RPMI8226 (cell line): Measurements from ENCODE around the gene ICE2.

Experiments used
- DNase-seq: peaks from one replicate; pipeline ENCODE4 v3.0.0-alpha.2; 2015

ICE2 gene

DNA sequence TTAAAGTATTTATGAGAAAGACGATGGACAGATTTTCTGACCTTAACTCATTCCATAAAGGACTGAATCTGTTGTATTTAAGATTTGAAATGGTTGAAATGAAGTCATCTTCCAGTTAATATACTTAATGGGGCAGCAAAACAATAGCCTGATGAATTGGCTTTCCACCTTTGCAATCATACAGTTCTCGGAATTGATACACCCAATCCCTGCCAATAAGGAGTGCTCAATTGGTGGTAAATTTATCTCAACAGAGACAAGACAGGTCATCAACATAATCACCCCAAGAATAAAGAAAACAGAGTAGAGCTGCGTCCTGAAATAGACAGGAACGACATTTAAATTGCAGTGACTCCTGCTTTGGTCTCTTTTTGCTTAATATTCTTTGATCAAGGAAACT lies 92.3 kb downstream of the ICE2 start:
- DNase-seq, result no peak

DNA sequence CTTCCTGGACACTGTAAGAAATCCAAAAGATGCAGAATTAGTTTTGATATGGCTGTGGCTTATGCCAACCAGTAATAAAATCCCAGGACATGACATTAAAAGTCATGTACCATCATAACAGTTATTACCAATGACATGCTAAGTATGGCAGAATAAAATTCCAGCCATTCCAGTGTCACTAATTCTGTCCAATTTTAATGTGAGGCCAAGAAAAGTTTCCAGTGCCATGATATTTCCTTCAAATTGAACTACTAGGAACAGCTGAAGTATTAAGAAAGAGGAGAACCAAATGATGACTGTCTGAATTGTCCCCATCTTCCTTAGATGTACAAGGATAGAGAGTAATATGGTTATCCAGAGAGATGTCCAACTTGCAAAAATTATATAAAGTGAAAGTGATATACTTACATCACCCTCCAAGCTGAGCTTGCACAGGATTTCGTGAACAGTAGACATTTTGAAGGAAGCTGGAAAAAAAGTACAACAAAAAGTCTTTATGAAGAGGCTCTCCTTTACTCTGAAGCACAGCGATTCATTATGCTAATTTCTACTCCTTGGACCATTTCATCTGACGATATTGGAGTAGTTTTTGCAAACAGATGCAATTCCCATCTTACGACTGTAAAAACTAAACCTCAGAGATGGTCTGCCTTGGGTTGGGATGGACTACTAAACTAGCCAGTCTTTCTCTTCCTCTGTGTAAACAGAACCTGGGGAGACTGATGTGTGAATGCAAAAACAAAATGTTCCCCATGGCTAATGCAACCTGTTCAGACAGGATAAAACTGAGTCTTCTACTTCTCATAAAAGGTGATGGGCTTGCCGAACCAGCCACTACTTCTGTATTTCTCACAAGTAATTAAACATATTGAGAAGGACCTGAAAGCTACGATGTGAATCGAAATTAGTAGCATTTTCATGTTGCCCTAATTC lies 93.1 kb downstream of the ICE2 start:
- DNase-seq, result no peak

DNA sequence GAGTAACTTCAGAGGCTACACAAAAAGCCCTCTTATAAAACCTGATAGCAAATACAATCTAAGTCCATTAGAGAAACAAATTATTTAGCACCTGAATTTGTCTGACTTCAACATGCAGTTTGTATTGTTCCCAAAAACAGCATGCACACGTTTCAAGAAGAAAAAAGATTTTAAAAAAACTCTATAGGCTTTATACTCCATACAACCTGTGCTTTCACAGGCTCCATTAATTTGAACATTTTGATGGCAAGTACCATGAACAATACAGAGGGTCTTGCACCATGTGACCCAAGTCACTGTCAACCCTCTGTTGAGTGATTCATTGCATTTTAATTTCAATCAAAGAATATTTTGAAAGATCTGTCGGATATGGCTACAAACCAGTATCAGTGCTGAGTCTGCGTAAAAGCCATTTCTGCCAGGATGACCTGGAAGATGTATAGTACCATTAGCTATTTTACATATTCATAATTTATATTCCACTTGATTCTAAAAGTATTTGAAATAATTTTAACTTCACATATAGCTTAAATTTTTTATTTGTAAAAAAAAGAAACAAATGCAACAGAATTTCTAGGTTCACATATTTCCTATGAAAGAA lies 94.3 kb downstream of the ICE2 start:
- no peak for DNase-seq

DNA sequence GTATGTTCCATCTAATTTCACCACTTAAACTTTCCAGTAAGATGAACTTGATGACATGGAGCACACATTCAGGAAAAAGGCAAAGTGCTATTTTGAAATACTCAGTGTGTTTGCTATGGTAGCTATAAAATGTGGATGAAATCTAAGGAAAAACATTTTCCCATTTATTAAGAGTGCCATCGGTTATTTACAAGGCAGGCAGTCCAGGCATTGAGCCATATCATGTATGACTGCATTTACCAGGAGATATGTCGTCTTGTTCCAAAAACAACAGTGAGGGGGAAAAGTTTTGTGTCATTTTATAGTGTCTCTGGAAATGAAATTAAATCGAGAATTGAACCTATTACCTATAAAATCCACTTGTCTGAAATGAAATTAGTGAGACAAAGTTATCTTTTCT lies 94.9 kb downstream of the ICE2 start:
- DNase-seq, result no peak

DNA sequence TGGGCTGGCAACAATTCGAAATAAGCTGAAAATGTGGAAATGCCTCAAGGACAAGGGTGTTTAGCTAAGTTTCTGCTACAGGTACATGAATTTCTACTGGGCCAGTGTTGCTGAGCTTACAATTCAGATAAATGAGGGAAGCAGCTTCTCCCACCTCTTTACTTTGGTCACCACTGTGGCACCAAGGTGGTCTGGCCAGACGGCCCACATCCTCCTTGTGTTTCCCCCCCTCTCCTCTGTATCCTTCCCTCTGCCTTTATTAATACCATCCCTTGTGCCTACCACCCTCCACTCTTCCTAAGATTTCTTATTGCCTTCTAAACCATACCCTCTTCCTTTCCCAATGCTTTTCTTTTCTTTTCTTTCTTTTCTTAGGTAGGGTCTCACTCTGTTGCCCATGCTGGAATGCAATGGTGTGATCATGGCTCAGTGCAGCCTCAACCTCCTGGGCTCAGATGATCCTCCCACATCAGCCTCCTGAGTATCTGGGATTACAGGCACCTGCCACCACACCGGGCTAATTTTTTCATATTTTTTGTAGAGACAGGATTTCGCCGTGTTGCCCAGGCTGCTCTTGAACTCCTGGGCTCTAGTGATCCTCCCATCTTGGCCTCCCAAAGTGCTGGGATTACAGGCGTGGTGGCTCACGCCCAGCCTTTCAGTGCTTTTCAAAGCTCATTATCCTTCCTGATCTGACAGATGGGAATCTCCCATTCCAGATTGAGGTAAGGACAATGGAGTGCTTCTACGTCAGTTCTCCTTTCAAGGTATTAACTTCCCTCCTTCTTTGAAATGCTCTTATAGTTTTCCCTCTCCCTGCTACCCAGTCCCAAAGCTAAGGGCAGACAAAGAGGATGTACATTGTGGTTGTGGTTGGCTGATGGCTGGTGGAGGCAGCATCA lies 95.9 kb downstream of the ICE2 start:
- DNase-seq, result no peak

DNA sequence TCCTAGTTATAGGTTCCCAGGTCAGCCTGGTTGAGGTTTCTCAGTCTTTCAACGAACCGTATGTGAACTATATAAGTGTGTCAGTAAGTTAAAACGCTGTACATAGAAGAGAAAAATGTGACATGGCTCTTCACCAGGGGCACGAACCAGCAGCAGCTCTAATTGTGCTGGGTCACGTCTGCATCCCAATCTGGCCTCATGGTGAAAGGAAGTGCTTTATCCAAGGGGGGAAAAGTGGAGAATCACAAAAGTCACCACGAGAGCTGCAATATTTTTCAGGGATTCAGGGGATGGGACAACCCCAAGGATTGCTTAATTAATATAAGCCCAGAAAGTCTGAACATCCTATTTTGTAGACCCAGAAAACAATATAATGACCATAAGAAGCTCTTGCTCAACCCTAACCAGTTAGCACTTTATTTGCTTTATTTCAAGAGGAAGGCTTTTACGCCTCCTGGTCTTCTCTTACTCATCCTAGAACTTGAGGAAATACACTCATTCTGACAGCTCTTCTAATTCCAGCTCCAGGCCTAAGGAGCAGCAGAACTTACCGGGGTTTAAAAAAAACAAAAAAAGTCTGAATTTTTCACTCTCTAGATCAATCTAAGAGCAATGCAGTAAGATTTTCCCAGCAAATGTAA lies 97.7 kb downstream of the ICE2 start:
- DNase-seq, result no peak

DNA sequence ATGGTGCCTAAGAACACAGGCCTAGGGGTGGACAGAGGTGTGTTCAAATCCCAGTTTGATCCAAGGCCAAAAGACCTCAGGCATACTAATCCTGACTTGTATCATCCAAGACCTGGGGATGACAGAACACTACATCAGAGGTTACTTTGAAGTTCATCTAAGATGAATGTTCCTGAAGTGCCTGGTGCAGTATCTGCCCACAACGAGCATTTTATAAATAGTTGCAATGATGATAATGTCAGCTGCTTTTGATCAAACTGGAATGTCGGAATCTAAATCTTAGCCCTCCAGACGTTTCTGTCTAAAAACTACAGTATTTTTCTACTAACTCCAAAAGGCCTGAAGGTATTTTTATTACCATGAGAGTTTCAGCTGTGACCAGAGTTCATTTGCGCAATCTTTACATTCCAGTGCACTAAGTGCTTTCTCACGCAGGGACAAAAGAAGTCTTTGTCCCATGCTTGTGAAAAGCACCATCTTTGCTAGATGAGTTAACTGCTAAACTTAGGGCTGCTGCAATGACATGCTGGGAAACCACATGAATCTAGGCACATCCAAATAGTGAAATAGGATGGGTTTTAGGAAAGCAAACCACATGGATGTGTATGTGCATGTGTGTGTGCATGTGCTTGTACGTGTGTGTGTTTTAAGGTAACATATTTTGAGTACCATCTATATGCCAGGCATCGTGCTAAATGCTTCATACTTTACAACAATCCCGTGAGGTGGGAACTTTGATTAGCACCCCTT lies 99.2 kb downstream of the ICE2 start:
- no peak for DNase-seq

DNA sequence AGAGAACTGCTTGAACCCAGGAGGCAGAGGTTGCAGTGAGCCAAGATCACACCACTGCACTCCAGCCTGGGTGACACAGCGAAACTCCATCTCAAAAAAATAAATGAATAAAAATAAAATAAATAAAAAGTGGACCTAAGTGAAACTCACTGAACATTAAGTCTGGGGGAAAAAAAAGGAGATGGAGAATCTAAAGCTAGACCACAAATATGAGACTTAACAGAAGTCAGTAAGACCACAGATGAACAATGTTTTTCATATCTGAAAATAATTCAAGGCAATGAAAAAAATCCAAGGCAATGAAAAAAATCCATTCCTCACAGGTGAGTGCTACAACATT lies 99.8 kb downstream of the ICE2 start:
- DNase-seq, result no peak

DNA sequence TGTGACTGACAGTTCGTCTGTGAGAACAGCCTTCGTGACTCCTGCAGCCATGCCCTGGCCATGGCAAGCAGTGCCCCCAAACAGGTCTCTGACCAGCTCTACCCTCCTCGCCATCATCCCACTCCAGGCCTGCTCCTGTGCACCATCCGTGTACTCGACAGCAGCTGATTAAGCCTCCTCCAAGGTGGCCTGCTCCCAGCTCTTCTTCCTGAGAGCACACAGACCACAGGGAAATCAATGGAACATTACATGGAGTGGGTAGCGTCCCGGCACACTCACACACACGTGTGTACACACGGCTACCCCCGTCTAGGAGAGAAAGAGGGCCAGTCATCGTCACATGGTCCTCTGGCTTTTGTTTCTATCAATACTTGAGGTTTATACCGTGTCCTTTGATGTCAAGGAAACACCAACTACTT lies 102.3 kb downstream of the ICE2 start:
- no peak for DNase-seq

DNA sequence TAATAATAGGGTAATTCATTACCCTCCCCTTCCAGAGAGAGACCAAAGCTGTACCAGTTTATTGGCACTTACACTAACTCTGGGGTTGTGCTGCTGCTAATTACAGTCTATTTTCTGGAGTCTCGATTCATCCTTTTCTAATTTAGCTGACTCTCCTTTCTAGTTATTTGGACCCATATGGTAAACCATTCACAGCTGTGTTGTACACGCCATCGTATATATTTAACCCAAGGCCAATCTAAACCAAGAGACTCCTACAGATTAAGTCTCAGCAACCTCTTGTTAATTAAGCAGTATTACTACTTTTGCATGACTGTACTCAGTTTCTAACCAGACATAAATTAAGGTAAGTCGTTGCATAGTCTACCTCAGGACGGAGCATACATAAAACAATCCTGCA lies 103.6 kb downstream of the ICE2 start:
- no peak for DNase-seq

DNA sequence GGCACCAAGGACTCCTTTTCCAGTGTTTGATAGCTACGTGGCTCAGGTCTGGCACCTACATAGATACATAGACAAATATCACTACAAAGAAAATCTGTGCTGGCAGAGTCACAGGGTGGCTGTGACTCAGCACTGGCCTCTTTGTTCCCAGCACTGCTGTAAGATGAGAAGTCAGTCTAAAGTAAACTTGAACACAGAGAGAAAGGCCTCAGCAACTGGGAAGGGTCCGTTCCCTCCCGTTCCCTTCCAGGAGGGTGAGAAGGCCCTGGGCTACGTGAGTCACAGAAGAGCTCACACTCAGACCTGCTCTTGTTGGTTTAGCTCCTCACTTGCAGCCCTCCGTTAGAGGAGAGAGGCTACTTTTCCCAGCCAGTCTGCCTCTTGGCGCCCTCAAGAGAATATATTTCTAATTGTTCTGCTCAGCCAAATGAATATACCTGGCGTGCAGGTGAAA lies 104.3 kb downstream of the ICE2 start:
- DNase-seq, result no peak

DNA sequence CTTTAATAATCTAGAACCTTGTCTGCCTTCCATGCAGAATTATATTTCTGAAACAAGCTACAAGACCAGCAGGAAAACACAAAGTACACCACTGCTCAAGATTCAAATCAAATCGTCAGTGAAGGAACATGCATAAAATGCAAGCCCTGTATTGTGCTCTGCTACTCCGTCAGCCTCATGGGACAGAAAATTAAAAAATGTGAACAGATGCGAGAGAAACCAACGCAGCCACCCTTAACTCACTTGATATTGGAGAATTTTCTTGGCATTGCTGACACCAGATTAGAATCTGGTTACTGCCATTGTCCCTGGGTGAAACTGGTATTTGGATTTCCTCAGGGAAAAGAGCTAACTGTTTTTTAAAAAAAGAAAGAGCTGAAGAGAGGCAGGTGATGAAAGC lies 104.7 kb downstream of the ICE2 start:
- DNase-seq, result no peak

DNA sequence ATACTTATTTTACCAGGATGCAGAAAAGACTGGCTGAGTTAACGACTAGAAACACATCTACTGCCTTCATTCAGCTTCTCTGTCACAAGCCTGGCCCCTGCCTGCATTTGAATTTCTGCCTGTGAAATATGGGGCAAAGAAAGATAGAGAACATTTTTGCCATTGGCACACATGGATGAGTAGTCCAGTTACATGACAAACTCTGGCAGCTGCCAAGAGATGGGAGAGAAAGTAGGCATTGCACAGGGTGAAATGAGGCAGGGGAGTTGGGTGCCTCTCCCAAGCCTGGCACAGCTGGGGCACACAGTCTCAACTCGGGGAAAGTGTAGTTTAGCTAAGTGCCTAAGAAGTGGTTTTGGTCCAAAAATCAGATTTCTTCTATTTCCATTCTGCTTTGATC lies 105.2 kb downstream of the ICE2 start:
- DNase-seq, result no peak

DNA sequence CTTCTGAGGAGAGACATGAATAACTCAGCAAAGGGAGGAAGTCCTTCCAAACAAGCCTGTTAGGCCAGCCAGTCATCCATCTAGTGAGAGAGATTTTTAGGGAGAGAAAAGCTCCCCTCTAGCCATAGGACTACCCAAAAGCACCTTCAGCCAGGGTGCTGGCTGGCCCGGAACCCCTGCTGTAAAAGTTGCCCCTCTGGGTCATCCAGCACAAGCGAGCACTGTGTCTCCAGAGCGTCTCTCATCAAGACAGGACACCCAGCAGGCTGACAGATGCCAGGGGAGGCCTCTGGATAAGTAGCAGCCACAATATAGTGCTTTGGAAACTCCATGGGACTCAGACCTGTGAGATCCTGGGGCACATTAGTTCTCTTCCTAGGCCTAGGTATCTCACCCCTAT lies 105.6 kb downstream of the ICE2 start:
- DNase-seq, result no peak

DNA sequence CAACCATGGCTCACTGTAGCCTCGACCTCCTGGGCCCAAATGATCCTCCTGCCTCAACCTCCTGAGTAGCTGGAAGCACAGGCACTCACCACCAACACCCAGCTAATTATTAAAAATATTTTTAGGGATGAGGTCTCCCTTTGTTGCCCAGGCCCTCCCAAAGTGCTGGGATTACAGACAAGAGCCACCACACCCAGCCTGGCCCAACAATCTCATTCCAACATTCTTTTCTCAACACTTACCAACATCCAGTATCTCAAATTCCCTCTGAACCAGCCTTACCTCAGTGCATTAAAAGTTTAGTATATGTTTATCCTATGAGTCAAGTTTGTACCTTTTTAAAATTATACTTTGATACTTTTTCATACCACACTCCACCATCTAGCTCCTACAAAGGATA lies 106.2 kb downstream of the ICE2 start:
- DNase-seq, result no peak

DNA sequence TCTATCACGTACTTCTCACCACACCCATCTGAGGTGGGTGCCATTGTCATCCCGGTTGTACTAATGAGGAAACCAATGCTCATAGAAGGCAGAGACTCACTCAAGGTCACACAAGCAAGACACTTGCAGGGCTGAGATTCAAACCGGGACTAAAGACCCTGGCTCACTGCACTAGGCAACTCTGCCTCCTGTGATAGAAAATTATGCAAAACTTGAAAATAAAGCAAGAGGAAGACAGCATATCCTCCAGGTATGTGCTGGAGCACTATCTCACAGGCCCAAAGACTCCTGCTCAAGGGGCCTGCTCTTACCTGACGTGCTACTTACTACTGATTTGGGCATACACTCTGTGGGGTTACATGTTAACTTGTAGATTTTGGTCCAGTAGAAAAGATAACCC lies 106.7 kb downstream of the ICE2 start:
- DNase-seq, result no peak

DNA sequence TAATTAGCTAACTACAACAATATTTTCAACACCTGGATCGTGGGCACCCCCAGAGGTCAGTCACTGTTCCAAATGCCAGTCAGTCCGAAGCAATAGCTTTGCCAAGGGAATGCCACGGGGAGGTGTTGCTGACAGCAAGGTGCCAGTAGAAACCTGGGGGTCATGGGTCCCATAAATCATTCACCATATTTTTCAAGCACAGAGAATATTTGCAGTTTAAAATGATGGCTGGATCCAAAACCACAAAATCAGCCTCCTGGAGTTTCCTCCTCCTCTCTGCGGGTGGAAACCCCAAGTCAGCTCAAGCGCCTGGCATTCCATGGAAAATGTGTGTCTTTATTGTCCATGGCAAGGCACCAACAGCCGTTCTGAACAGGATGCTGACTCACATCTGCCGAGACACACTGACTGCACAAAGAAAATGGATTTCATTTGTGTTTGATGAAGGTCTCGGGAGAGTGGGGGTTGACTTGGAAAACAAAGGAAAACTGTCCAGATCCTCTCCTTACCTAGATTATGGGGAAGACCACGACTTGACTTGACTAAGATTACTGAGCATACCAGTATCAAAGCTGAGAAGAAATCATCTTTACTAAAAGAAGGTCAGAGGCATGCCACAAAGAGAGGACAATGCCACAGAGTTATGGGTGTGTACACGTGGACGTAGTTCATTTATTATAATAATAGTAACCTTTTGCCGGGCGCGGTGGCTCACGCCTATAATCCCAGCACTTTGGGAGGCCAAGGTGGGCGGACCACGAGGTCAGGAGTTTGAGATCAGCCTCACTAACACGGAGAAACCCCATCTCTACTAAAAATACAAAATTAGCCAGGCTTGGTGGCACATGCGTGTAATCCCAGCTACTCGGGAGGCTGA lies 107.5 kb downstream of the ICE2 start:
- no peak for DNase-seq

DNA sequence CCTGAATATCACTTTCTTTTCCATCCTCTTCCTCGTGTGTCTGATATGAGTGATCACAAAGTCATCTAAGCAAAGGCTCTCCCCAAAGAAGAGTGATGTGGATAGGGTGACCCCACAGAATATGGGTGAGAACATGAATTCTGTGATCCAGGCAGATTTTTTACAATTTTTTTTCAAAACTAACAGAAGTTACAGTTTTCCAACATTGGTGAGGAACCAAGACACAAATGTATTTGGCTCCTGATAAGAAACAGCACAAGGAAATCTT lies 108.1 kb downstream of the ICE2 start:
- DNase-seq, result no peak

DNA sequence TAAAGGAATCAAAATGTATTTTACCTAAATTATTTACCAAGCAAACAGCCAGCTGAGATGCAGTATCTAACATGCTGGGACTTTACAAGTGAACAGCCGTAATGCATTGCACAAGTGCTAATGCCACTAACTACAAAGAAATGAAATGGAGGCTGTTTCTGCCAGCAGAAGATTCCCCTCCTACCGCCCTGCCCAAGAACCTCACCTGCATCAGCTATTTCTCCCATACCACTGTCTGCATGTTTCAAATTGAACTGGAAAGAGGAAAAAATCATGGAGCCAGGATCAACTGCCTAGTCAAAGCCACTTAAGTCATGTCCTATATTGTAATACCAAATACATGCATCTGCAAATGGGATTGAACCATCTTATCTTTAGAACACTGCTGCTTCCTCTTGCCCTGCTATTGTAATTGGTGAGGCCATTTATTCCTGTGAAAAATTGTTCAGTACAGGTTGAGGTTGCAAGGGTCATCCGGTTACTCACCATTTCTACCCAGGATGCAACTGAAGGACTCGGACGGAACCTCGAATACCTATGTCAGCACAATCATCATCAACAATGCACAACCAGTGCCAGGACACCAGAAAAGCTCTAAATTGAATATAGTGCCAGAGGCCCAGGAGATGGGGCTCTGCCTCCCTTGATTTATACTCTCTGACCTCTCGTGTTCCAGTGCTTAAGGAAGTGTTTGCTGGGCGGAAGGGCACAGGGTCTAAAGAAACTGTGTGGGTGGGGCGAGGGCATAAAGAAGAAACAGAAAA lies 108.7 kb downstream of the ICE2 start:
- DNase-seq, result no peak

DNA sequence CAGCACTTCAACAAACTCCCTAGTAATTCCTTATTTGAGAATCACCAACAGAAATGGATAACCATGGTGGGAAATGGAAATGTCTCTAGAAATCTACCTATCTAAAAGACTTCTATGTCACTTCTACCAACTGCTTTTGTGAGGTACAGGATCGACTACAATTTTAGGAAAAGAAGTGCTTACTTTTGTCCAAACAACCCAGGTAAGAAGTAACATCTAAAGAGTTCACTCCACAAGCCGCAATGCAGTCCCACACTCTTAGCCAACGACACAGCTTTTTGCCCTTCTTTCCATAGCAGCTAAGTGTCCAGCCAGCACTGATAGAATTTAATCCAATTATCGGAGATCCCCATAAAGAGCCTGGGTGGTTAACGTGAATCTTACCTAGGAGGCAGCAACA lies 109.2 kb downstream of the ICE2 start:
- no peak for DNase-seq
